Fibroblast of mammary gland (primary cell): Measurements from ENCODE around the gene SORD.
A peak's percentile ranks its signal among the peaks of the same experiment; 100 is the strongest.
"Not testable (repeated sequence)": the region's sequence is repeated elsewhere in the genome, so short reads cannot be mapped to it uniquely, and the experiment has no call there.

Experiments used
- DNase-seq: peaks from one replicate; pipeline ENCODE4 v3.0.0-alpha.2; 2010; ENCODE audit warnings: low read depth
- H3K4me3 ChIP-seq: 2 replicates; pipeline ENCODE4 v1.5.1; 2011; ENCODE audit warnings: low read depth, mild to moderate bottlenecking, low read length, moderate library complexity; ENCODE audit not compliant: control insufficient read depth
- TF ChIP-seq, protein P1 (sequence below): conservative IDR thresholded peaks from 2 replicates; pipeline ENCODE4 v1.5.1; 2011; ENCODE audit warnings: low read depth, low read length, inconsistent platforms; ENCODE audit not compliant: control insufficient read depth, insufficient read depth

The SORD gene

DNA sequence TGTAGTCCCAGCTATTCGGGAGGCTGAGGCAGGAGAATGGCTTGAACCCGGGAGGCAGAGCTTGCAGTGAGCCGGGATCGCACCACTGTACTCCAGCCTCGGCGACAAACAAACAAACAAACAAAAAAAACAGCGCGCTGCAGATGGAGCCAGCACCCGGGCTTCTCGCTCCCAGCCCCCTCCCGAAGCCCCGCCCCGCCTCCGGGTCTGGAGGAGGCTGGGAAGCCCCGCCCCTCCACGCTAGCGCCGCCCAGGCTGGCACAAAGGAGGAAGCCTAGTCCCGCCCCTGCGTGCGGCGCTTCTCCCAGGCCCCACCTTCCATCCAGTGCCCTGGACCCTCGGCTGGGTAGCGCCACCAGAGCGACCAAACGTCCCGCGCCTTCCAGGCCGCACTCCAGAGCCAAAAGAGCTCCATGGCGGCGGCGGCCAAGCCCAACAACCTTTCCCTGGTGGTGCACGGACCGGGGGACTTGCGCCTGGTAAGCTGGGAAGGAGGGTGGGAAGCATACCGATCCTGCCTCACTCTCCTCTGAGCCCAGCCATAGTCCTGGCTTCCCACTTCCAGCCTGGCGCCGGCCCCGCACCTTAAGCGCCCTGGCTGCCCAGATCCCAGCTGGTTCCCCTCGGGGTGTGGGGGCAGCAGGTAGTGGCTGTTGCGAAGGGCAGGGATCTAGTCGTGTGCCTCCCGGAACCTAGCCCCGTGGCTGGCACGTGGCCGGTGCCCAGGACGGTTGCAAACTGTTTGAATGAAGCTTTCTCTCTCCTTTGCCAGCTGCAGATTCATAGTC lies at the start of gene SORD:
Gene SORD, plus strand, starts transcription at position 325 of the 788 bp plus-strand sequence. Its CDS starts 89 bp downstream, at position 414.
- TF ChIP-seq, protein P1, sequence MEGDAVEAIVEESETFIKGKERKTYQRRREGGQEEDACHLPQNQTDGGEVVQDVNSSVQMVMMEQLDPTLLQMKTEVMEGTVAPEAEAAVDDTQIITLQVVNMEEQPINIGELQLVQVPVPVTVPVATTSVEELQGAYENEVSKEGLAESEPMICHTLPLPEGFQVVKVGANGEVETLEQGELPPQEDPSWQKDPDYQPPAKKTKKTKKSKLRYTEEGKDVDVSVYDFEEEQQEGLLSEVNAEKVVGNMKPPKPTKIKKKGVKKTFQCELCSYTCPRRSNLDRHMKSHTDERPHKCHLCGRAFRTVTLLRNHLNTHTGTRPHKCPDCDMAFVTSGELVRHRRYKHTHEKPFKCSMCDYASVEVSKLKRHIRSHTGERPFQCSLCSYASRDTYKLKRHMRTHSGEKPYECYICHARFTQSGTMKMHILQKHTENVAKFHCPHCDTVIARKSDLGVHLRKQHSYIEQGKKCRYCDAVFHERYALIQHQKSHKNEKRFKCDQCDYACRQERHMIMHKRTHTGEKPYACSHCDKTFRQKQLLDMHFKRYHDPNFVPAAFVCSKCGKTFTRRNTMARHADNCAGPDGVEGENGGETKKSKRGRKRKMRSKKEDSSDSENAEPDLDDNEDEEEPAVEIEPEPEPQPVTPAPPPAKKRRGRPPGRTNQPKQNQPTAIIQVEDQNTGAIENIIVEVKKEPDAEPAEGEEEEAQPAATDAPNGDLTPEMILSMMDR, result no peak
- H3K4me3 ChIP-seq, result peak within 1 kb of the TSS; percentile 83
- DNase-seq, result peak; percentile 74

DNA sequence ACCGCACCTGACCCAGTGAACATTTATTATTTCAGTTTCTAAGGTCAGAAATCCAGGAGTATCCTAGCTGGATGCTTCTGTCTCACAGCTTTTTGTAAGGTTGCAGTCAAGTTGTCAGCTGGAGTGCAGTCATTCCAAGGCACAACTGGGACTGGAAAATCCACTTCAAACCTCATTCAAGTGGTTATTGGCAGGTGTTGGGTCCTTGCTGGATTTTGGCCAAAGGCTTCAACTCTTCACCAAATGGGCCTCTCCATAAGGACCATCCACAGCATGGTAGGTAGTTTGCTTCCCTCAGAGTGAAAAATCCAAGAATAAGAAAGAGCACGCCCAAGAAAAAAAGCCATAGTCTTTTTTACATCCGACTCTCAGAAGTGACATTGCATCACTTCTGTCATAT lies 46.8 kb upstream of the SORD start:
- H3K4me3 ChIP-seq, DNase-seq: not testable (repeated sequence)

DNA sequence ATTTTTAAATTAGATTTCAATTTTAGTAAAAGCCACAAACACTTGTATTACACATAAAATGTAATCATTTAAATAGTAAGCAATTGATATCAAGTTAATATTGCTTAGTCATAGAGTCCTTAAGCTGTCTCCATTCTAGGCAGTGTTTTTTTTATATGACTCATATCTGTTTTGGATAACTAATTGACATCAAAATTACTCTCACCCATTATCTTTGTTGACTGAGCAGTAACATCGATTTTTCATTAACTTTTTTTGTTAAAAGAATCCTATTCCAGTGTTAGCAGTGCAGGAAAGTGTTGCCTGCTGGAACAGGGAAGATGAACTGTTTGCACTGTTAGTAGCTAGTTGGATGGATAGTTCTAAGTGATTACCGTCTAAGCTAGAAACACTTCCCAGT lies 45.2 kb upstream of the SORD start:
- DNase-seq, H3K4me3 ChIP-seq: not testable (repeated sequence)

DNA sequence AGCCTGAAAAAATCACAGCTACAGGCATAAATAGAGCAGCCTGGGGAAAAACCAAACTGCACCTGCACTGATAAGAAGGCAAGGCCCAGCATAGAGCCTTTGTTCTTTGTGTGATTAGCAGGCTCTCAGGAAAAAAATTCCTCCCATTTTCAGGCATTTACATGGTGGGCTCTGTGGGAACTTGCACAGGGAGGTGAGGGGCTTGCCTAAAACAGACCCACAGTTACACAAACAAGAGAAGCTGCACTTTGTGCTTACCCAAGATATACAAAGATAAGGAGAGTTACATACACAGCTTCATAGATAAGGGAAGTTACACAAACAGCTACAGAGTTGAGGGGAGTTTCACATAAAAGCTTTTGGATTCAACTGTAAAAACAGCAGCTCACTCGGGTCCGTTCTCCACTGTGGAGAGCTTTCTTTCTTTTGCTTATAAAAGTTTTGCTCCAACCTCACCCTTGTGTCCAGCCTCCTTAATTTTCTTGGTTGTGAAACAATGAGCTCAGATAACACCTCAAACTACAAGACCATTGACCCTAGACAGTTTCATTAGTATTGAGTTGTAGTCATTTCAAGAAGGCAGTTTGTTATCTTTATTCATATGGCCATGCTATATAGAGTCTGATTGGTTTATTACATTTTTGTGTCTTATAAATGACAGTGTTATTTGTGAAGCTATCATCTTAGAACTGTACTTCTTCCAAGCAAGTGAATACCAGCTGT lies 43.2 kb upstream of the SORD start:
- DNase-seq, H3K4me3 ChIP-seq: not testable (repeated sequence)

DNA sequence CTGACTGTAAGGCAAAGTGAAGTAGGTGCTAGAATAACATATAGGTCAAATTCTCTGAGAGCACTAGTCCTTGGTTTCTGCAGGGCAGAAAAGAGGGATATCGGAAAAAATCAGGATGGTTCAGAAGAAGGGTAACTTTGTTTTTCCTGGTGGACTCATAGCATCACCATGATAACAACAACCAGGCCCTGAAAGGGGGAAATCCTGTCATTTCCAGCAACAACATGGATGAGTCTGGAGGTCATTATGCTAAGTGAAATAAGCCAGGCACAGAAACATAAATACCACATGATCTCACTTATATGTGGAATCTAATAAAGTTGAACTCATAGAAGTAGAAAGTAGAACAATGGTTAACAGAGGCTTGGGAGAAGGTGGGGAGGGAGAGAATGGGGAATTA lies 38.9 kb upstream of the SORD start:
- not testable (repeated sequence) for H3K4me3 ChIP-seq, DNase-seq

DNA sequence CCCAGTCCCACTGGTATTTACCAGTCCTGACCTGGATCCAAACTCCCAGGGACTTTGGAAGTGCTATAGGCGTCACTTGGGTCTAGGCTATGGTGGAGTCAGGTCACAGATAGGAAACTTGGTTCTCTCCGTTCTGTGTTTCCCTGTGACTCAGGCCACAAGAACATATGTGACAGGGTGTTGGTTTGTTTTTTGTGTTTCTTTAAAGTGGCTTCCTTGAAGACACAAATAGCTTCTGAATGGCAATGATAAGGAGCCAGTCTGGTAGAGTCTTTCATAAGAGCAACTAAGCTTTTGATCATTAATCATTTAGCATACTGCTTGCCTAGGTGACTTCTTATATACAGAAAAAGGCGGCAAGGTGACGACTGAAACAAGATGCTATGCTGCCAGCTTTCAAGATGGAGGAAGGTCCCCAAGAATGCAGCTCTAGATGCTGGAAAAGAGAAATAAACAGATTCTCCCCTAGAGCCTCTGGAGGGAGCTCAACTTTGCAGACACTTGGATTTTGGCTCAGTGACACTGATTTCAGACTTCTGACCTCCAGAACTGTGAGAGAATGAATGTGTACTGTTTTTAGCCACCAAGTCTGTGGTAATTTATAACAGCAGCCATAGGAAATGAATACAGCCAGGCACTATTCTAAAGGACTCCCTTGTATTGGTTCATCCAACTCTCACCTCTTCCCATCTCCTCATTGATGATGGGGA lies 36.5 kb upstream of the SORD start:
- DNase-seq, H3K4me3 ChIP-seq: not testable (repeated sequence)

DNA sequence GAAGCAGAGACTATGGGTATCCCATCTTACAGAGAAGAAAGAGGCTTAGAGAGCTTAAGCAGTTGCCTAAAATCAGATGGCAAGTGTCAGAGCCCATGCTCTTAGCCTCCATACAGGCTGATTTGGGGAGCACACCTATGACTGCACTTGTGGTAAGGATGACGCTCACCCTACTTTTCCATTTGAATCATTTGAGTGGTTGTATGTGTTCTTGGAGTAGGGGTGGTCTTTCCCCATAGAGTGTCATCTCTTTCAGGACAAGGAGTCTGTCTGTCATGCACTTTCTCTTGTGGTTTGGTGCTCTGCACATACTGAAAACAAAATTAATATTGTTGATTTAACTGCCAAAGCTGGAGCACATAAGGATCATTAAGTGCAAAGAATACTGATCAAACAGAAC lies 35.3 kb upstream of the SORD start:
- not testable (repeated sequence) for DNase-seq

DNA sequence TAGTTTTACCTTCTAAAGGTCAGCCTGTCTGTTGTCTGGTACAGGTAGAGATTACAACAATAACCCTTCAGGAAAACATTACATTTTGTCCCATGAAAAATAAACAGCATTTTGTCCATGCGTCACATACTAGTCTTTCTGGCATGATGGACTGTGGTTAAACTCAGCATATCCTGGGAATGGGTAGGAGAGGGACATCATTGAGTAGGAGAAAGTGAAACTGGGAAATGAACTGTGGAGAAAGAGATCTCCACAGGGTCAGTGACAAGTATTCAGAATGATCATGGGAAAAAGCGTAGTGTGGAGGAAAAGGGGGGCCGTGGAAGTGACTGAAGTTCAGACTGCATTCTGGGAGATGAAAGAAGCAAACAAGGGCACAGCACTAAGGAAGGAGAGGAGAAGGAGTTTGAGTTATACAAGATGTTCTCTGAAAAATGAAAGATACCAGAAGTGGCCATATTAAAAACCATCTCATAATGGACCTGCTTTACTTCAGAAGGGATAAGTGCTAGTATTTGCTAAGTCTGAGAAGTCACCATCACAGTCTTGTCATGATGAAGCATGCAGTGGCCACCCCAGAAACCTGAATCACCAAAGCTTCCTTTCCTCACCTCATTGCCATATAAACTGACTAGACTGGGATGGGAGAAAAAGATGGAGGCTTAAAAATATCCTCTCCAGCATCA lies 34.7 kb upstream of the SORD start:
- not testable (repeated sequence) for H3K4me3 ChIP-seq, DNase-seq

More for the DNA sequence above, 35.3 kb upstream of the SORD start:
- H3K4me3 ChIP-seq, result not testable (repeated sequence)

DNA sequence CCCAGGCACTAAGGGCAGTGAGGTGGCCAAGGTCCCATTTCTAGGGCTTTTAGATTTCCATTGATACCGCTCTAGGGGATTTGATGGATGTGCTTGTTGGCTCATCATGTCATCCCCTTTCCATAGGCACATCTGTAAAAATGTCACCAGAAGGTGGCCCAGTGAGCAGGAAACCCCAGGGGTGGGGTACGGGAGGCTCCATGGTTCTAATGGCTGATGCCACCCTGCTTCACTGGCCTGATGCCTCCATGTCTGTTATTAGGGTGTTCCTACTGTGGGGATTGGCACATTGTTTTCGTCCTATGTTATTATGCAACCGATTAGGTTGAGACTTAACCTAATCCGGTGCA lies 34.1 kb upstream of the SORD start:
- not testable (repeated sequence) for DNase-seq, H3K4me3 ChIP-seq

DNA sequence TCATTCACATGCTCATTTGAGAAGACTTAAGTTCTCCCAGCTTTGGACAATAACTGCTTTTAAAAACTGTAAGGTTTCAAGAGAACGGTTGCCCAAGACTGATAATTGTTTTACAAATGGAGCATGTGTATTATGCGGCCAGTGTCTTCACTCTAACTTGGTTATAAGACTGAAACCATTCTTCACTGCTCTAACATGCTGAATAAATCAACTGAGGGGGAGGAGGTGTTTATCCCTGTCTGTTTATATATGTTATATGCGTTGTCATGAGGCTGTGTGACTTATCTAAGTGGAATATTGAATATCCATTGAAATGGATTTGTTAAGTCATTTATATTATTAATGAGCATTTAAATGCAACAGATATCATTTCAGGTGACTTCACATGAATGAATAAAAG lies 25.4 kb upstream of the SORD start:
- not testable (repeated sequence) for DNase-seq, H3K4me3 ChIP-seq

DNA sequence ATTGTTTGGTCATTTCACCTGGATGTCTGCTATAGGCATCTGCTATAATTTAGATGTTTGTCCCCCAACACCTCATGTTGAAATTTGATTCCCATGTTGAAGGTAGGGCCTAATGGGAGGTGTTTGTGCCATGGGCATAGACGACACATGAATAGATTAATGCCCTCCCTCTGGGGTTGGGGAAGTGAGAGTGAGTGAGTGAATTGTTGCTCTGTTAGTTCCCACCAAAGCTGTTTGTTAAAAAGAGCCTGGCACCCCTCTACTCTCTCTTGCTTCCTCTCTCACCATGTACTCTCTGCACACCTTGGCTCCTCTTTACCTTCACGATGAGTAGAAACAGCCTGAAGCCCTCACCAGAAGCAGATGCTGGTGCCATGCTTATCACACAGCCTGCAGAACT lies 23.9 kb upstream of the SORD start:
- no peak for DNase-seq
- H3K4me3 ChIP-seq, result no peak overlapping the region
- TF ChIP-seq, protein P1, result no peak

DNA sequence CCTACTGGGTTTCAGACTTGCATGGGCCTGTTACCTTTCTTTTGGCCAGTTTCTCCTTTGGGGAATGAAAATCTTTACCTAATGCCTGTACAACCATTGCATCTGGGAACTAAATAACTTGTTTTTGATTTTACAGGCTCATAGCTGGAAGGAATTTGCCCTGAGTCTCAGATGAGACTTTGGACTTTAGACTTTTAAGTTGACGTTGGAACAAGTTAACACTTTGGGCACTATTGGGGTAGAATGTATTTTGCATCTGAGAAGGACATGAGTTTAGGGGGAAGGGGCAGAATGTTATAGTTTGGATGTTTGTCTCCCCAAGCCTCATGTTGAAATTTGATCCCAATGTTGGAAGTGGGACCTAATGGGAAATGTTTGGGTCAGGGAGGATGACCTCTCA lies 21.8 kb upstream of the SORD start:
- not testable (repeated sequence) for DNase-seq, H3K4me3 ChIP-seq

DNA sequence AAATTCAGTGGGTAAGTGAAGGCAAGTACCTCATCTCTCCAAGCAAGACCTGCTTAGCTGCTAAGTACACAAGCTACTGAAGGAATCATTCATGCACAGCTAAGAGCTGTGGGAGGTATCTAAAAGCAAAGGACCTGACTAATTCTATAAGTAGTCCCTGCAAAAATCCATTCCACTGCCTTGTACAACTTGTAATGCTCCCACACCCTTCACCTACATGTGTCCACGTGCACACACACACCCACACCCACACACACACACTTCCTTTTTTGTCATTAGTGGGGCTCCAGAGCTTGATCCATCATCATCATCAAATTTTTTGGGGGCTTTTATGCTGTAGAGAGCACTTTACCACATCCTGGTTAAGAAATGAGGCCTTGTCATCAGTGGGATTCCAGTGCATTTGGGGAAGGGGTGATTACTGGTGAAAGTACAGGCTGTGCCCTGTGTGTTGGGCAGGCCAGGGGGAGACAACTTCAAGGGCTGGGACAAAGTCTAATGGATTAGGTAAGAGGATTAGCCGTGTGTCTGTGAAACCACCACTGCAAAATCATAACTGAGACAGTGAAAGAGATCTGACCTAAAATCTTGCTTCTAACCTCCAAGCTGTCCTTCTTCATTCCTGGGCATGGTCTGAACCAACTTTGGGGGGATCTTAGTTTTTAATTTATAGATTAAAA lies 19.1 kb upstream of the SORD start:
- H3K4me3 ChIP-seq, DNase-seq: not testable (repeated sequence)

DNA sequence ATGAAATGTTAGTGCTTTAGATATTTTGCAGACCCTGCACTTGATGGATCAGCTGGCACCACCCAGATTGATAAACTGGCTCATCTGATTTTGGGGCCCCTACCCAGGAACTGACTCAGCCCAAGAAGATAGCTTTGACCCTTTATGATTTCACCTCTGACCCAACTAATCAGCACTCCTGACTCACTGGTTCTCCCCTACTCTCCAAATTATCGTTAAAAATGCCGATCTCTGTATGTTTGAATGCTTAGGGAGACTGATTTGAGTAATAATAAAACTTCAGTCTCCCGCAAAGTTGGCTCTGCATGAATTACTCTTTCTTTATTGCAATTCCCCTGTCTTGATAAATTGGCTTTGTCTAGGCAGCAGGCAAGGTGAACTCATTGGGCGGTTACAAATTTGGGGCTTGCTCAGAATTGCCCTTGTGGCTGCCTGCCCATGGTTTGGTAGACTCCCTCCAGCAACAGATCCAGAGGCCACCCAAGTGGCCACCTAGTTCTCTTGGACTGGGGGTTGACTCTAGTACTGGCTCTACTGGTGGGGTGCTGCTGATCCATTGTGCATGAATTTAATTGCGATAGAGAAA lies 18.3 kb upstream of the SORD start:
- DNase-seq, H3K4me3 ChIP-seq: not testable (repeated sequence)
